Liver (tissue), 3 donors: ENCODE data around the gene RASSF6.

Source experiments
- CTCF ChIP-seq: fragments of 150-350 bp; IDR thresholded peaks from 2 replicates; pipeline ENCODE4 v1.5.1; 2017; ENCODE audit warnings: improper control_type of control experiment, low read depth, low read length; ENCODE audit not compliant: missing input control
- EGR1 ChIP-seq, 2 donors: IDR thresholded peaks; 2 replicates each; pipeline ENCODE4 v1.6.1; 2016 to 2018; ENCODE audit warnings: antibody characterized with exemption in 2 of 2, low read depth in 2 of 2
- FOXA2 ChIP-seq: IDR thresholded peaks from 2 replicates; pipeline ENCODE4 v1.6.1; 2016; ENCODE audit warnings: antibody characterized with exemption
- MAX ChIP-seq: IDR thresholded peaks from 2 replicates; pipeline ENCODE4 v1.6.1; 2016; ENCODE audit warnings: antibody characterized with exemption
- NR2F2 ChIP-seq: IDR thresholded peaks from 2 replicates; pipeline ENCODE4 v1.6.1; 2016; ENCODE audit warnings: antibody characterized with exemption
- donor health status: healthy.
- donor health status: healthy.

GRCh38 chr4:73650250-73650649 is 30.0 kb upstream of the RASSF6 start:
- TF ChIP-seq CTCF (no peak), MAX (no peak), NR2F2 (no peak), EGR1 (IDR thresholded peaks at IDR 0.05; ENCODE audit: low read depth in 2 of 2) (no peak), FOXA2 (no peak)
